HL-60 (cell line): ENCODE data around the gene DNMT3A.

ENCODE experiments used
- CTCF ChIP-seq: IDR thresholded peaks from one replicate; pipeline ENCODE4 v1.5.1; 2011; ENCODE audit warnings: low read length, control low read depth, inconsistent platforms; ENCODE audit not compliant: insufficient read depth
- POLR2AphosphoS5 ChIP-seq: IDR thresholded peaks from 2 replicates; pipeline ENCODE4 v1.6.1; 2012; ENCODE audit warnings: low read depth
- REST ChIP-seq: IDR thresholded peaks from 2 replicates; pipeline ENCODE4 v1.6.1; 2012; ENCODE audit warnings: low read depth; ENCODE audit not compliant: insufficient replicate concordance

GRCh38 chr2:25292408-25292807, 49.3 kb downstream of the DNMT3A start:
- TF ChIP-seq POLR2AphosphoS5 (no peak), REST (no peak), CTCF (no peak)
